HFFc6 (cell line): ENCODE results near the gene COQ7. TPM values are rescaled to one million over a fixed set of nuclear protein-coding genes. Genes with fewer than 3 reads are reported as not detected.

Experiments
- DNase-seq: peaks from one replicate; pipeline ENCODE4 v3.0.0-alpha.2; 2018
- H3K27ac Mint-ChIP-seq: 2 replicates; pipeline ENCODE4 v1.8.0; 2020; ENCODE audit warnings: mild to moderate bottlenecking, mixed read lengths
- H3K27me3 Mint-ChIP-seq: 2 replicates; pipeline ENCODE4 v1.8.0; 2021; ENCODE audit warnings: mild to moderate bottlenecking, moderate library complexity, mixed read lengths; ENCODE audit not compliant: insufficient read depth
- H3K36me3 Mint-ChIP-seq: 2 replicates; pipeline ENCODE4 v1.8.0; 2021; ENCODE audit warnings: low read depth, mixed read lengths
- H3K4me1 Mint-ChIP-seq: 2 replicates; pipeline ENCODE4 v1.8.0; 2020; ENCODE audit warnings: low read depth, mixed read lengths
- H3K4me3 Mint-ChIP-seq: 2 replicates; pipeline ENCODE4 v1.8.0; 2020; ENCODE audit warnings: mild to moderate bottlenecking, moderate library complexity, mixed read lengths
- H3K9me3 Mint-ChIP-seq: 2 replicates; pipeline ENCODE4 v1.8.0; 2020; ENCODE audit warnings: mild to moderate bottlenecking, mixed read lengths
- CTCF ChIP-seq: fragments of 200-600 bp; sonication (generic); IDR thresholded peaks from 2 replicates; pipeline ENCODE4 v1.5.0; 2021; ENCODE audit warnings: antibody characterized with exemption, mild to moderate bottlenecking
- total RNA-seq, 6 experiments: library from RNA; stranded (reverse); fragmentation: NEBNext Ultra II Directional; extraction: Animal tissue kit (Norgen Biotek cat#: 25700); gene quantifications; 2 replicates in 1 of 6; 3 replicates in 5 of 6; pipeline ENCODE4 v1.2.3, GENCODE V29; 2021

Gene COQ7
- total RNA-seq, 6 experiments from 2014 or later = 15.1 to 19.1 (median 16.8) TPM

DNA sequence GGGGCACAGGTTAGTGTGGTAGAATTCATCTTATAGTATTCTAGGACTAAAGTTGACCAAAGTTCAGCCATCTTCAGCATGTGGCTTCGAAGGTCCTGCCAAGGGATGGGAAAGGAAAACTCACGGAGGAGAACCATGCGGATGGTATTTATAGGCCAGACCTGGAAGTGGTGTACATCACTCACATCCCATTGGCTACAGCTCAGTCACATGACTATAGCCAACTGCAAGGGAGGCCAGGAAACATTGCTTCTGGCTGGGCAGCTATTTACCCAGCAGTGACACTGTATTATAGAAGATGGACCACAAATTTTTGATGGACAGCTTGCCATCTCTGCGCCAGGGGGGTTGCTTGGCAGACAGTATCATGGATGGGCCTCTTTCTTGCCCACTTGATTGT lies 35.7 kb upstream of the COQ7 start:
- no peaks in the 10 kb centered on the region for H3K9me3 Mint-ChIP-seq
- no peak for TF ChIP-seq CTCF
- no peak overlapping the region for H3K4me3 Mint-ChIP-seq
- H3K27ac Mint-ChIP-seq = no peak overlapping the region
- H3K36me3 Mint-ChIP-seq = no peaks in the 10 kb centered on the region
- DNase-seq = no peak
- no peaks in the 10 kb centered on the region for H3K4me1 Mint-ChIP-seq
- peaks cover 3% of the 10 kb centered on the region for H3K27me3 Mint-ChIP-seq

GRCh38 chr16:19033761-19034160 lies 33.7 kb upstream of the COQ7 start:
- TF ChIP-seq CTCF = no peak
- Mint-ChIP-seq H3K27ac (no peak overlapping the region), H3K36me3 (no peaks in the 10 kb centered on the region)

DNA sequence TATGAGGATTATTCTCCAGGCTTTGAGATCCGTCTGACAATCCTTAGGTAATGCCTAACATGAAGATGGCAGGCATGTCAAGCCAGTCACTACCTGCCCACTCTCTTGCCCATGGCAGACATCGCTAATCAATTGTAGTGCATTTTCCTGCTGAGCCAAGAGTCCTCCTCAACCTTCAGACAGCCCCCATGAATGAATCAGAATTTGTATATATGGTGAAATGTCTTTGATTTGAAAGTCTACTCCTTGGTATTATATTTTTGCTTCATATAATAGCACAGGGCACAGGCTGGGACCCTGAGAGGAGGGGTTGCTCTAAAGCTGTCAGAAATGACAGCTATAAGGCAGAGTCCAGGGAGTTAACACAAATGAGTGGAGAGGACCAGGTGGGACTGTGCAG lies 27.0 kb upstream of the COQ7 start:
- no peaks in the 10 kb centered on the region for H3K4me1 Mint-ChIP-seq

More at GRCh38 chr16:19033761-19034160, 33.7 kb upstream of the COQ7 start:
- DNase-seq = no peak
- Mint-ChIP-seq H3K9me3 (no peaks in the 10 kb centered on the region), H3K4me1 (no peaks in the 10 kb centered on the region), H3K27me3 (peaks cover 7% of the 10 kb centered on the region), H3K4me3 (no peak overlapping the region)

DNA sequence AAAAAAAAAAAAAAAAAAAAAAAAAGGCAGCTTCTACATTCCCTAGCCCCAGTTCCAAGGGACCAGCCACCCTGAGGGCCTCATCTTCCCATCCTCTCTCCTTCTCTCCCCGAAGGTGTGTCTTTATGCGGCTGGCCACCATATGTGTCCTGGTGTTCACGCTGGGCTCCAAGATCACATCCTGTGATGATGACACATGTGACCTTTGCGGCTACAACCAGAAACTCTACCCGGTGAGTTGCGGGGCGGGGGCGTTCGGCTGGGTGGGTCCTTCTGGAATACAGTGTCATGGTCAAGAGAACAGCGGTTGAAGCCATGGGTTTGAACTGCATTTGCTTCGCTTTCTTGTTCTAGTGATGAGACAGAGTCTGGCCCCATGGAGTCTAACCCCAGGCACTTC lies 22.6 kb upstream of the COQ7 start:
- H3K4me3 Mint-ChIP-seq = no peak overlapping the region
- H3K27ac Mint-ChIP-seq = no peak overlapping the region
- H3K27me3 Mint-ChIP-seq = peaks cover 2% of the 10 kb centered on the region
- H3K4me1 Mint-ChIP-seq = no peaks in the 10 kb centered on the region
- DNase-seq = no peak
- no peak for TF ChIP-seq CTCF
- no peaks in the 10 kb centered on the region for H3K9me3 Mint-ChIP-seq
- H3K36me3 Mint-ChIP-seq = no peaks in the 10 kb centered on the region

More for the DNA sequence above, 27.0 kb upstream of the COQ7 start:
- no peak for TF ChIP-seq CTCF
- Mint-ChIP-seq H3K9me3 (no peaks in the 10 kb centered on the region), H3K27me3 (peaks cover 10% of the 10 kb centered on the region; the same call in 1 of the 2 replicates), H3K27ac (no peak overlapping the region), H3K36me3 (no peaks in the 10 kb centered on the region), H3K4me3 (no peak overlapping the region)
- DNase-seq = no peak

DNA sequence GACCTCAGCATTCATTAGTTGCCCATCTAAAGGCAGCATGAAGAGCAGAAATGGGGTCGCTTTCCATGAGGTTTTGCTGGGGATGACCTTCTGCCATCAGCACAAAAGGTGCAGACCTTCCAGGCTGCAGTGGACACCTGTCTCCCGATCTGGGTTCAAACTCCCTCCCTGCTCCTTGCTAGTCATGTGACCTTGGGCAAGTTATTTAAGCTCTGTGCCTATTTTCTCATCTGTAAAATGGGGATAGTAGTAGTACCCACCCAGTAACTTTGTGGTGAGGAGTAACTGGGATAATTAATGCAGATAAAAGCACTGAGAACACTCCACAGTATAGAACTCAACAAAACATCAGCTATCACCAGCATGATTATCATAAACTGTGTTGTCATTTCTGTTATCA lies 21.4 kb upstream of the COQ7 start:
- no peaks in the 10 kb centered on the region for H3K36me3 Mint-ChIP-seq
- H3K27me3 Mint-ChIP-seq = peaks cover 2% of the 10 kb centered on the region
- no peaks in the 10 kb centered on the region for H3K9me3 Mint-ChIP-seq
- DNase-seq = no peak
- no peaks in the 10 kb centered on the region for H3K4me1 Mint-ChIP-seq
- H3K27ac Mint-ChIP-seq = no peak overlapping the region
- TF ChIP-seq CTCF = no peak
- no peak overlapping the region for H3K4me3 Mint-ChIP-seq

- DNase-seq = no peak
- H3K9me3 Mint-ChIP-seq = no peaks in the 10 kb centered on the region
- H3K4me1 Mint-ChIP-seq = peaks cover 10% of the 10 kb centered on the region
- peaks cover 3% of the 10 kb centered on the region for H3K27me3 Mint-ChIP-seq
- H3K4me3 Mint-ChIP-seq = no peak overlapping the region
- no peaks in the 10 kb centered on the region for H3K36me3 Mint-ChIP-seq
- no peak for TF ChIP-seq CTCF
- no peak overlapping the region; the same call in 1 of the 2 replicates for H3K27ac Mint-ChIP-seq
Observed at GRCh38 chr16:19062706-19063105, 4.7 kb upstream of the COQ7 start.
